Activated CD8-positive, alpha-beta memory T cell treated with anti-CD3 and anti-CD28 coated beads for 1 hour (primary cell): ENCODE results near the gene SPG21.

ENCODE experiments used
- DNase-seq, 2 donors: peaks; one replicate each; pipeline ENCODE4 v3.0.0-alpha.2; 2020; ENCODE audit warnings: low read depth in 1 of 2; ENCODE audit errors: extremely low read depth in 1 of 2

SPG21 gene

DNA sequence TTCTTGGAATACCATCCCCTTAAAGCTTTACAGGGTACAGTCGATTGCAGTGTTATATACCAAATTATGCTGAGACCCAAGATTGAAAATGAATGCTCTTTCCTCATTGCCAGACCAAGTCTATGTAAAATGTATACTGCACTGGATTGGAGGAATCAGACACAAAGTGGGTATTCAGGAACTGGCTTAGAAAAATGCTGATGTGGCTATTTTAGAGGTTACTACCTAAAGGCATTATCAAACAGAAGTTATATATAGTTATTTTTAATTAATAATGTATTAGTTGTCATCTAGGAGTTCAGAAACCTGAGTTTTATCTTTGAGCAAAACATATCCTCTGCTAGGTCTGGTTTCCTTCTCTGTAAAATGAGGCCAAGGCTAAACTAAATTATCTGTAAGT, 3.6 kb upstream of the SPG21 start:
- no peak for DNase-seq

DNA sequence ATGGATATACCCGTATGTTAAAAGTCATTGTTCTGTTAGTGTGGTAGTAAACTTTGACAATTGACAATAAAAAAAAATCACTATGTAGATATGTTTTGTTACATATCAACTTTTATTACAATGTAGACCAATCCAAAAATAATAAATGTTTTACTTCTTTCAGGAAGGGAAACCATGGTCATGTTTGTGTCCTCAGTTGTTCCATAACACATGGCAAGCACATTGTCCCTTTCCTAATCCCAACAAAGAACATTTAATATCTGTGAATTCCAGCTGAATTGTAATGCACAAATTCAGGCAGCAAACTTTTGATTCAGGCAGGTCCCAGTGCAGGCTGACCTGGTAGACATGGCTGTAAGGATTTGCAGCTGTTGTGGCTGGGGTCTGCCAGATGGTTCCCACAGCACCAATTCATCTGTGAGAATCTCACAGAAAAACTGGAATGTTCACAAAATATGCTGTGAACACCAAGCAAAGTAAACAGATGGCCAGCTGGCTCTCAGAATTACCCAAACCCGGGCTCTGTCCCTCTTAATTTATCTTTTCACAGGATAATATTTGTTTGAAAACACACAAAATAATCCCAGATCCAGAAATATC, 1.9 kb upstream of the SPG21 start:
- DNase-seq: no peak

GRCh38 chr15:64990168-64990470, 405 bp upstream of the SPG21 start:
- no peak for DNase-seq

DNA sequence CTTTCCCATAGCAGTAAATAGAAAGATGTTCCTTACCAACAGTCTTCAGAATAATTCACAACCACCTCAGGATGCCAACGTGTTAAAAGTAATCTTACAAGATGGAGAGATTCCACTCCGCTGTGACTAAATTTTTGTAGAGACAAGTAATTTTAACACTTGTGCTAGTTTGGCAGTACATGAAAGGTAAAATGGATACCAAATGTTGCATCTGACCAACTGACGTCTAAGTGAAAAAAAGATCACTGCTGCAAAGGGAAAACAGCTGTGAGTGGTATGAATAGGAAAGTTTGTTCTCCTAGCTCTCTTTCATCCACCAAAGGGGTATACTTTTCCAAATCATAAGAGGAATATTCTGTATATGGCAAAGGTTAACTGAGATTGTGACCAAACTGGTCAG, 2.6 kb downstream of the SPG21 start:
- DNase-seq: no peak

- DNase-seq: no peak
Measured at GRCh38 chr15:64985366-64986033, 4.2 kb downstream of the SPG21 start.

- DNase-seq: no peak
Measured at GRCh38 chr15:64982472-64982871, 7.2 kb downstream of the SPG21 start.

GRCh38 chr15:64981812-64982431, 7.8 kb downstream of the SPG21 start:
- DNase-seq: no peak

DNA sequence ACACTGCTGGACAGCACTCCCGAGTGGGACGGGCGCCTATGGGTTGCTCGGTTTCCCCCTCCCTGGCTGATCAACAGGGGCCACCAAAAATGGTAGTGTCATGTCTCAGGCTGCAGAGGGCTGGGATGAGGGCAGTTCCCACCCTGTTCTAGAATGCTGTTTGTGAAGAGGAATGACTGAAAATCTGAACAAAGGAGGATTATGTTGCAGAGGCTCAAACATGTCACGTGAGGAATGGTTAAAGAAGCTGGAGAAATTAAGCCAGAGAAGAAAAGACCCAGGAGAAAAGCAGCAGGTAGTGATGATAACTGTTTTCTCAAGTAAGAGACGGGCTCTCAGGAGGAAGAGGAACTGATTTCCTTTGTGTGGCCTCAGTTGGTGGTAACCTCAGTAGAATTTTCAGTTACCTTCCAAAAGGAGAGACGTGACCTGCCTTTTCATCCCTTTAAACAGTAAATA, 10.4 kb downstream of the SPG21 start:
- DNase-seq: no peak

GRCh38 chr15:64975390-64975789, 14.3 kb downstream of the SPG21 start:
- no peak for DNase-seq

- no peak for DNase-seq
Measured at GRCh38 chr15:64970698-64971097, 19.0 kb downstream of the SPG21 start.

GRCh38 chr15:64969401-64969800, 20.3 kb downstream of the SPG21 start:
- no peak for DNase-seq

GRCh38 chr15:64961013-64961412, 28.7 kb downstream of the SPG21 start:
- DNase-seq: no peak

DNA sequence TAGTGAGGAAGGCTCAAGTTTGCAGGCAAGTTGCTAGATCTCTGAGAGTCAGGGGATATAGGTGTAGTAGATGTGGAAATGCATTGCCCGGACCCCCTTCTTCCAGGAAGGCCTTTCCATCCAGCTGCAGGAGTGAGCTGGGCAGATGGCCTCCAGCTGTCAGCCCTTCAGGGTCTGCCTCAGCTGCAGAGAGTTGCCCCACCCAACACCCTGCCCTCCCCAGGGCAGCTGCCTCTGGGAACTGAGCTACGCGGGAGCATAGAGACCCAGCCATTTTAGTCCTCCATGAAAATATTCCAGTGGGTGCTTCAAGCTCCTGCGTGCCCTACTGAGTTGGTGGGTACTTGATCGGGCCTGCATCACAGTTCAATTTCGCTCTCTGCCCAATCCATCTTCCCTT, 29.6 kb downstream of the SPG21 start:
- no peak for DNase-seq

GRCh38 chr15:64959128-64959527, 30.6 kb downstream of the SPG21 start:
- DNase-seq: no peak

DNA sequence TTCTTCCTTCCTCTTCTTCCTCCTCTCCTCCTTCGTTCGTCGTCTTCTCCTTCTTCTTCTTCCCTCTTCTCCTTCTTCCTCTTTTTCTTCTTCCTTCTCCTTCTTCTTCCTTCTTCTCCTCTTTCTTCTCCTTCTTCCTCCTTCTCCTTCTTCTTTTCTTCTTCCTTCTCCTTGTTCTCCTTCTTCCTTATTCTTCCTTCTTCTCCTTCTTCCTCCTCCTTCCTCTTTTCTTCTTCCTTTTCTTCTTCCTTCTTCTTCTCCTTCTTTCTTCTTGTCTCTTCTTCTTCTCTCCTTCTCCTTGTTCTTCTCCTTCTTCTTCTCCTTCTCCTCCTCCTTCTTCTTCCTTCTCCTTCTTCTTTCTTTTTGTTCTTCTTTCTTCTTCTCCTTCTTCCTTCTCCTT, 35.3 kb downstream of the SPG21 start:
- DNase-seq: no peak

DNA sequence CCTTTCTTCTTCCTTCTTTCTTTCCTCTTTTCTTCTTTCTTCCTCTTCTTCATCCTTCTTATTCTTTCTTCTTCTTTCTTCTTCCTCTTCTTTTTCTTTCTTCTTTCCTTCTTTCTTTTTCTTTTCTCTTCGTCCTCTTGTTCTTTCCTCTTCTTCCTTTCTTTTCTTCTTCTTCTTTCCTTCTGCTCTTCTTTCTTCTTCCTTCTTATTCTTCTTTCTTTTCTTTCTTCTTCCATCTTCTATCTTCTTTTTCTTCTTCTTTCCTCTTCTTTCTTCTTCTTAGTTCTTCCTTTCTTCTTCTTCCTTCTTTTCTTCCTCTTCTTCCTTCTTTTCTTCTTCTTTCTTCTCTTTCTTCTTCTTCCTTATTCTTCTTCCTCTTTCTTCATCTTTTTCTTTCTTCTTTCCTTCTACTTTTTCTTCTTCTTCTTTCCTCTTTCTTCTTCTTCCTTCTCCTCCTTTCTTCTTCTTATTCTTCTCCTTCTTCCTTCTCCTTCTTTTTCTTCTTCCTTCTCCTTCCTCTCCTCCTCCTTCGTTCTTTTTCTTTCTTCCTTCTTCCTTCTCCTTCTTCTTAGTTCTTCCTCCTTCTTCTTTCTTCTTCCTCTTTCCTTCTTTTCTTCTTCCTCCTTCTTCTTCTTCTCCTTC, 37.8 kb downstream of the SPG21 start:
- DNase-seq: no peak

- no peak for DNase-seq
Measured at GRCh38 chr15:64950888-64951287, 38.8 kb downstream of the SPG21 start.

GRCh38 chr15:64949383-64950186, 40.1 kb downstream of the SPG21 start:
- no peak for DNase-seq

GRCh38 chr15:64948916-64949315, 40.8 kb downstream of the SPG21 start:
- no peak for DNase-seq

DNA sequence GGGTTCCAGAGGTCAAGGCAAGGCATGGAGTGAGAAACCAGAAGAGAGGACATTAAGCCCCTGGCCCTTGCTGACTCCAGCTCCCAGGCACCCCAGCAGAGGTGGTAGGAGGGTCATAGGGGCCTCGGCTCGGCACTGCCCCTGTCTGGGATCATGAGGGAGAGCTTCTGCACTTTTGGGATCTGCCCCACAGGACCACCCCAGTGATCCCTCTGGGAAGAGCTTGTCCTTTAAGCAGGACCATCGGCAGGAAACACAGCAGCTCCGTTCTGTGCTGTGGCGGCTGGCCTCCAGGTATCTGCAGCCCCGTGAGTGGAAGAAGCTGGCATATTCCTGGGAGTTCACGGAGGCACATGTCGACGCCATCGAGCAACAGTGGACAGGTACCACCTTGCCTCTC, 42.5 kb downstream of the SPG21 start:
- no peak for DNase-seq

DNA sequence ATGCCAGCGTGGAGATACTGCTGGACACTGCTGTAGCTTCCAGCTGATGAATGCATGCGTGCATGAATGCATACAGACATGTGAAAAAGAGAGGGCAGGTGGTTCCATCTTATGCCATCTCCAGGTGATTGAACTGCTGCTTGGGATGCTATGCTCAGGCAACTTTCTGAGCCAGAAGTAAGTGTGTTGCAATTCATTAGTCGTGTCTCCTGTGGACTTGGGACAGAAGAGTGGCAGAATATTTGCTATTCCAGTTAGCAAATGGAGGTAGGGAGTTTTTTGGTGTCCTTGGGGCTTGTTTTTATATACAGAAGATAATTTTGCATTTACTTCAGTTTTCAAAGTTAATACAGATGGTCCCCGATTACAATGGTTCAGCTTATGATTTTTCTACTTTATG, 44.8 kb downstream of the SPG21 start:
- no peak for DNase-seq
